GM19193 (cell line): Measurements from ENCODE around the gene SLC6A12.

Experiments used
- POLR2A ChIP-seq: IDR thresholded peaks from 4 replicates; pipeline ENCODE4 v1.6.1; 2011; ENCODE audit not compliant: insufficient read depth, insufficient read length; ENCODE audit errors: extremely low read depth

Gene SLC6A12

GRCh38 chr12:179131-179884, 34.6 kb downstream of the SLC6A12 start:
- TF ChIP-seq POLR2A = no peak

- no peak for TF ChIP-seq POLR2A
Observed at GRCh38 chr12:178829-179109, 35.2 kb downstream of the SLC6A12 start.

GRCh38 chr12:177980-178828, 35.8 kb downstream of the SLC6A12 start:
- no peak for TF ChIP-seq POLR2A

GRCh38 chr12:177336-177979, 36.5 kb downstream of the SLC6A12 start:
- no peak for TF ChIP-seq POLR2A

GRCh38 chr12:176321-177181, 37.4 kb downstream of the SLC6A12 start:
- TF ChIP-seq POLR2A = no peak

GRCh38 chr12:175759-176158, 38.2 kb downstream of the SLC6A12 start:
- TF ChIP-seq POLR2A = no peak

- TF ChIP-seq POLR2A = no peak
Observed at GRCh38 chr12:175250-175649, 38.7 kb downstream of the SLC6A12 start.

- TF ChIP-seq POLR2A = no peak
Observed at GRCh38 chr12:174596-174995, 39.4 kb downstream of the SLC6A12 start.

- no peak for TF ChIP-seq POLR2A
Observed at GRCh38 chr12:174124-174523, 39.8 kb downstream of the SLC6A12 start.

- TF ChIP-seq POLR2A = no peak
Observed at GRCh38 chr12:172732-173161, 41.2 kb downstream of the SLC6A12 start.

GRCh38 chr12:171743-172676, 41.9 kb downstream of the SLC6A12 start:
- TF ChIP-seq POLR2A = no peak

GRCh38 chr12:171276-171675, 42.7 kb downstream of the SLC6A12 start:
- TF ChIP-seq POLR2A = no peak

GRCh38 chr12:170371-171225, 43.4 kb downstream of the SLC6A12 start:
- TF ChIP-seq POLR2A = no peak

GRCh38 chr12:169528-170370, 44.2 kb downstream of the SLC6A12 start:
- TF ChIP-seq POLR2A = no peak
